ENCODE measurements around the gene IPMK.

Gene IPMK

DNA sequence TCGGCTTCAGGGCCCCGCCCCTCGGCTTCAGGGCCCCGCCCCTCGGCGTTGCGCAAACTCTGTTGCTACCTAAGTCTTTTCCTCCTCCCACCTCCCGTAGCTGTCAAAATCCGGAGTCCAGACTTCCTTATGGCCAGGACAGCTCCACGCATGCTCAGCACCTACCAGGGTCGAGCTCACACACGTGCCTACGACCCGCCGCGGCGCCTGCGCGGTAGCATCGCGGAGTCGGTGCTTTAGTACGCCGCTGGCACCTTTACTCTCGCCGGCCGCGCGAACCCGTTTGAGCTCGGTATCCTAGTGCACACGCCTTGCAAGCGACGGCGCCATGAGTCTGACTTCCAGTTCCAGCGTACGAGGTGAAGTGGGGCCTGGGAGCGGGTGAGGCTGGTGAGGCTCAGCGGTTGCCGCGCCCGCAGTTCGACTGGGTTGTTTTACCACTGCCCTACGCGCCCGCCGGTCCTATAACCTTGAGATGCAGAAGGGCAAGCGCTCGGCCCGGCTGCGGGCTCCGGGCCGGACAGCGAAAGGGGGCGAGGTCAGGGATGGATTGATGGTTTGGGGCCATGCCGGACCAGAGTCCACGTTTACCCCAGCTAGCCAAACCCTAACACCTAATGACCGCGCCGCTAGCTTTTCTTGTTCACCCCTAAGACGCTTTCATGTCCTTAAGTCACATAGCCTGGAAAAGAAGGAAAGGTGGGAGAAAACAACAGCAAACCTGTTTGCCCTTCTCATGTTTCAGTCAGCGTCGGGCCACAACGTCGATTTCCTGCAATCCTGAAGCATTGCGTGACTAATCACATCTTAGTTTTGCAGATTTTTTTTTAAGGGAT is 1.5 kb upstream of the IPMK start, which contains the start of gene CISD1 (continued):
- TF ChIP-seq, protein P1, sequence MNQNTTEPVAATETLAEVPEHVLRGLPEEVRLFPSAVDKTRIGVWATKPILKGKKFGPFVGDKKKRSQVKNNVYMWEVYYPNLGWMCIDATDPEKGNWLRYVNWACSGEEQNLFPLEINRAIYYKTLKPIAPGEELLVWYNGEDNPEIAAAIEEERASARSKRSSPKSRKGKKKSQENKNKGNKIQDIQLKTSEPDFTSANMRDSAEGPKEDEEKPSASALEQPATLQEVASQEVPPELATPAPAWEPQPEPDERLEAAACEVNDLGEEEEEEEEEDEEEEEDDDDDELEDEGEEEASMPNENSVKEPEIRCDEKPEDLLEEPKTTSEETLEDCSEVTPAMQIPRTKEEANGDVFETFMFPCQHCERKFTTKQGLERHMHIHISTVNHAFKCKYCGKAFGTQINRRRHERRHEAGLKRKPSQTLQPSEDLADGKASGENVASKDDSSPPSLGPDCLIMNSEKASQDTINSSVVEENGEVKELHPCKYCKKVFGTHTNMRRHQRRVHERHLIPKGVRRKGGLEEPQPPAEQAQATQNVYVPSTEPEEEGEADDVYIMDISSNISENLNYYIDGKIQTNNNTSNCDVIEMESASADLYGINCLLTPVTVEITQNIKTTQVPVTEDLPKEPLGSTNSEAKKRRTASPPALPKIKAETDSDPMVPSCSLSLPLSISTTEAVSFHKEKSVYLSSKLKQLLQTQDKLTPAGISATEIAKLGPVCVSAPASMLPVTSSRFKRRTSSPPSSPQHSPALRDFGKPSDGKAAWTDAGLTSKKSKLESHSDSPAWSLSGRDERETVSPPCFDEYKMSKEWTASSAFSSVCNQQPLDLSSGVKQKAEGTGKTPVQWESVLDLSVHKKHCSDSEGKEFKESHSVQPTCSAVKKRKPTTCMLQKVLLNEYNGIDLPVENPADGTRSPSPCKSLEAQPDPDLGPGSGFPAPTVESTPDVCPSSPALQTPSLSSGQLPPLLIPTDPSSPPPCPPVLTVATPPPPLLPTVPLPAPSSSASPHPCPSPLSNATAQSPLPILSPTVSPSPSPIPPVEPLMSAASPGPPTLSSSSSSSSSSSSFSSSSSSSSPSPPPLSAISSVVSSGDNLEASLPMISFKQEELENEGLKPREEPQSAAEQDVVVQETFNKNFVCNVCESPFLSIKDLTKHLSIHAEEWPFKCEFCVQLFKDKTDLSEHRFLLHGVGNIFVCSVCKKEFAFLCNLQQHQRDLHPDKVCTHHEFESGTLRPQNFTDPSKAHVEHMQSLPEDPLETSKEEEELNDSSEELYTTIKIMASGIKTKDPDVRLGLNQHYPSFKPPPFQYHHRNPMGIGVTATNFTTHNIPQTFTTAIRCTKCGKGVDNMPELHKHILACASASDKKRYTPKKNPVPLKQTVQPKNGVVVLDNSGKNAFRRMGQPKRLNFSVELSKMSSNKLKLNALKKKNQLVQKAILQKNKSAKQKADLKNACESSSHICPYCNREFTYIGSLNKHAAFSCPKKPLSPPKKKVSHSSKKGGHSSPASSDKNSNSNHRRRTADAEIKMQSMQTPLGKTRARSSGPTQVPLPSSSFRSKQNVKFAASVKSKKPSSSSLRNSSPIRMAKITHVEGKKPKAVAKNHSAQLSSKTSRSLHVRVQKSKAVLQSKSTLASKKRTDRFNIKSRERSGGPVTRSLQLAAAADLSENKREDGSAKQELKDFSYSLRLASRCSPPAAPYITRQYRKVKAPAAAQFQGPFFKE (tag by site-specific recombination; IDR thresholded peaks at IDR 0.05; ENCODE audit: borderline replicate concordance), result no peak
- TF ChIP-seq ZNF510 (tag by site-specific recombination; IDR thresholded peaks at IDR 0.05; ENCODE audit: insufficient replicate concordance), result no peak
- TF ChIP-seq KLF8 (tag by site-specific recombination; IDR thresholded peaks at IDR 0.05), result peak; percentile 81
- no peak for TF ChIP-seq ZNF558 (tag by site-specific recombination; IDR thresholded peaks at IDR 0.05)
- TF ChIP-seq ZNF707 (tag by site-specific recombination; IDR thresholded peaks at IDR 0.05), result no peak
- TF ChIP-seq, protein P2, sequence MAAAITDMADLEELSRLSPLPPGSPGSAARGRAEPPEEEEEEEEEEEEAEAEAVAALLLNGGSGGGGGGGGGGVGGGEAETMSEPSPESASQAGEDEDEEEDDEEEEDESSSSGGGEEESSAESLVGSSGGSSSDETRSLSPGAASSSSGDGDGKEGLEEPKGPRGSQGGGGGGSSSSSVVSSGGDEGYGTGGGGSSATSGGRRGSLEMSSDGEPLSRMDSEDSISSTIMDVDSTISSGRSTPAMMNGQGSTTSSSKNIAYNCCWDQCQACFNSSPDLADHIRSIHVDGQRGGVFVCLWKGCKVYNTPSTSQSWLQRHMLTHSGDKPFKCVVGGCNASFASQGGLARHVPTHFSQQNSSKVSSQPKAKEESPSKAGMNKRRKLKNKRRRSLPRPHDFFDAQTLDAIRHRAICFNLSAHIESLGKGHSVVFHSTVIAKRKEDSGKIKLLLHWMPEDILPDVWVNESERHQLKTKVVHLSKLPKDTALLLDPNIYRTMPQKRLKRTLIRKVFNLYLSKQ (tag by site-specific recombination; IDR thresholded peaks at IDR 0.05; ENCODE audit: borderline replicate concordance), result no peak
- peak; percentile 88 for TF ChIP-seq HIC1 (tag by site-specific recombination; IDR thresholded peaks at IDR 0.05)
- TF ChIP-seq, protein P3, sequence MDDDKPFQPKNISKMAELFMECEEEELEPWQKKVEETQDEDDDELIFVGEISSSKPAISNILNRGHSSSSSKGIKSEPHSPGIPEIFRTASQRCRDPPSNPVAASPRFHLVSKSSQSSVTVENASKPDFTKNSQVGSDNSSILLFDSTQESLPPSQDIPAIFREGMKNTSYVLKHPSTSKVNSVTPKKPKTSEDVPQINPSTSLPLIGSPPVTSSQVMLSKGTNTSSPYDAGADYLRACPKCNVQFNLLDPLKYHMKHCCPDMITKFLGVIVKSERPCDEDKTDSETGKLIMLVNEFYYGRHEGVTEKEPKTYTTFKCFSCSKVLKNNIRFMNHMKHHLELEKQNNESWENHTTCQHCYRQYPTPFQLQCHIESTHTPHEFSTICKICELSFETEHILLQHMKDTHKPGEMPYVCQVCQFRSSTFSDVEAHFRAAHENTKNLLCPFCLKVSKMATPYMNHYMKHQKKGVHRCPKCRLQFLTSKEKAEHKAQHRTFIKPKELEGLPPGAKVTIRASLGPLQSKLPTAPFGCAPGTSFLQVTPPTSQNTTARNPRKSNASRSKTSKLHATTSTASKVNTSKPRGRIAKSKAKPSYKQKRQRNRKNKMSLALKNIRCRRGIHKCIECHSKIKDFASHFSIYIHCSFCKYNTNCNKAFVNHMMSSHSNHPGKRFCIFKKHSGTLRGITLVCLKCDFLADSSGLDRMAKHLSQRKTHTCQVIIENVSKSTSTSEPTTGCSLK (tag by site-specific recombination; IDR thresholded peaks at IDR 0.05), result no peak
- TF ChIP-seq ZNF768 (tag by site-specific recombination; IDR thresholded peaks at IDR 0.05), result no peak
- TF ChIP-seq, protein P4, sequence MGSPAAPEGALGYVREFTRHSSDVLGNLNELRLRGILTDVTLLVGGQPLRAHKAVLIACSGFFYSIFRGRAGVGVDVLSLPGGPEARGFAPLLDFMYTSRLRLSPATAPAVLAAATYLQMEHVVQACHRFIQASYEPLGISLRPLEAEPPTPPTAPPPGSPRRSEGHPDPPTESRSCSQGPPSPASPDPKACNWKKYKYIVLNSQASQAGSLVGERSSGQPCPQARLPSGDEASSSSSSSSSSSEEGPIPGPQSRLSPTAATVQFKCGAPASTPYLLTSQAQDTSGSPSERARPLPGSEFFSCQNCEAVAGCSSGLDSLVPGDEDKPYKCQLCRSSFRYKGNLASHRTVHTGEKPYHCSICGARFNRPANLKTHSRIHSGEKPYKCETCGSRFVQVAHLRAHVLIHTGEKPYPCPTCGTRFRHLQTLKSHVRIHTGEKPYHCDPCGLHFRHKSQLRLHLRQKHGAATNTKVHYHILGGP (tag by site-specific recombination; IDR thresholded peaks at IDR 0.05), result no peak
- no peak for TF ChIP-seq MEIS1 (CRISPR knock-in tag; IDR thresholded peaks at IDR 0.05; ENCODE audit: borderline replicate concordance)
- TF ChIP-seq, protein P5, sequence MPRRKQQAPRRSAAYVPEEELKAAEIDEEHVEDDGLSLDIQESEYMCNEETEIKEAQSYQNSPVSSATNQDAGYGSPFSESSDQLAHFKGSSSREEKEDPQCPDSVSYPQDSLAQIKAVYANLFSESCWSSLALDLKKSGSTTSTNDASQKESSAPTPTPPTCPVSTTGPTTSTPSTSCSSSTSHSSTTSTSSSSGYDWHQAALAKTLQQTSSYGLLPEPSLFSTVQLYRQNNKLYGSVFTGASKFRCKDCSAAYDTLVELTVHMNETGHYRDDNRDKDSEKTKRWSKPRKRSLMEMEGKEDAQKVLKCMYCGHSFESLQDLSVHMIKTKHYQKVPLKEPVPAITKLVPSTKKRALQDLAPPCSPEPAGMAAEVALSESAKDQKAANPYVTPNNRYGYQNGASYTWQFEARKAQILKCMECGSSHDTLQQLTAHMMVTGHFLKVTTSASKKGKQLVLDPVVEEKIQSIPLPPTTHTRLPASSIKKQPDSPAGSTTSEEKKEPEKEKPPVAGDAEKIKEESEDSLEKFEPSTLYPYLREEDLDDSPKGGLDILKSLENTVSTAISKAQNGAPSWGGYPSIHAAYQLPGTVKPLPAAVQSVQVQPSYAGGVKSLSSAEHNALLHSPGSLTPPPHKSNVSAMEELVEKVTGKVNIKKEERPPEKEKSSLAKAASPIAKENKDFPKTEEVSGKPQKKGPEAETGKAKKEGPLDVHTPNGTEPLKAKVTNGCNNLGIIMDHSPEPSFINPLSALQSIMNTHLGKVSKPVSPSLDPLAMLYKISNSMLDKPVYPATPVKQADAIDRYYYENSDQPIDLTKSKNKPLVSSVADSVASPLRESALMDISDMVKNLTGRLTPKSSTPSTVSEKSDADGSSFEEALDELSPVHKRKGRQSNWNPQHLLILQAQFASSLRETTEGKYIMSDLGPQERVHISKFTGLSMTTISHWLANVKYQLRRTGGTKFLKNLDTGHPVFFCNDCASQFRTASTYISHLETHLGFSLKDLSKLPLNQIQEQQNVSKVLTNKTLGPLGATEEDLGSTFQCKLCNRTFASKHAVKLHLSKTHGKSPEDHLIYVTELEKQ (tag by site-specific recombination; IDR thresholded peaks at IDR 0.05; ENCODE audit: borderline replicate concordance), result no peak
- no peak for TF ChIP-seq ZIC2 (tag by site-specific recombination; IDR thresholded peaks at IDR 0.05)
- TF ChIP-seq ZNF514 (tag by site-specific recombination; IDR thresholded peaks at IDR 0.05), result no peak
- no peak for TF ChIP-seq ZNF140 (tag by site-specific recombination; IDR thresholded peaks at IDR 0.05)
- no peak for TF ChIP-seq HOXD13 (CRISPR knock-in tag; IDR thresholded peaks at IDR 0.05; ENCODE audit: borderline replicate concordance)
- TF ChIP-seq YY2 (tag by site-specific recombination; IDR thresholded peaks at IDR 0.05), result no peak; the same call in 1 of the 2 replicates
- TF ChIP-seq ZNF776 (tag by site-specific recombination; IDR thresholded peaks at IDR 0.05; ENCODE audit: borderline replicate concordance), result no peak
- no peak for TF ChIP-seq ZNF785 (tag by site-specific recombination; IDR thresholded peaks at IDR 0.05)
- no peak for TF ChIP-seq ZNF658 (tag by site-specific recombination; IDR thresholded peaks at IDR 0.05)
- TF ChIP-seq ZNF747 (tag by site-specific recombination; IDR thresholded peaks at IDR 0.05), result no peak
- no peak for TF ChIP-seq ZNF155 (tag by site-specific recombination; IDR thresholded peaks at IDR 0.05)

Data from HEK293 (cell line).